ENCODE measurements around the gene MET. TPM values are rescaled to one million over a fixed set of nuclear protein-coding genes. Genes with fewer than 3 reads are reported as not detected.
A peak's percentile ranks its signal among the peaks of the same experiment; 100 is the strongest.

MET gene
- total and polyA plus RNA-seq, 12 donors = 3.1 to 23.3 (median 15.0) TPM

GRCh38 chr7:116665332-116665996 is 6.5 kb upstream of the MET start:
- DNase-seq (no peak), ATAC-seq (no peak)
- Histone ChIP-seq H3K4me1 (peaks cover 0 to 17% (median 0%) of the 10 kb centered on the region in 9 donors), H3K27me3 (peaks cover 0 to 30% (median 0%) of the 10 kb centered on the region in 7 donors), H3K4me3 (no peak overlapping the region), H3K9me3 (peaks cover 0 to 1% (median 0%) of the 10 kb centered on the region in 11 donors), H3K27ac (no peak overlapping the region), H3K36me3 (no peaks in the 10 kb centered on the region)
- WGBS, 2 donors = 41 to 44% methylated on average over 2 of the region's 2 CpGs
- no peak for TF ChIP-seq CTCF (IDR thresholded peaks at IDR 0.05)
- intact Hi-C loops (cut with DNase I) = loop anchor here in 1 of 10 donors (10.0 kb wide), 1 partner anchor 119 kb away; no protein-coding TSS in a partner anchor

- TF ChIP-seq CTCF (IDR thresholded peaks at IDR 0.05) = no peak
- no peak overlapping the region for H3K4me3 ChIP-seq
- WGBS, 2 donors = 56 to 59% methylated on average over 1 of the region's 1 CpG
- peaks cover 0 to 66% (median 0%) of the 10 kb centered on the region in 7 donors for H3K27me3 ChIP-seq
- no peak overlapping the region for H3K27ac ChIP-seq
- DNase-seq = no peak
- intact Hi-C loops (cut with DNase I) = loop anchor here in 9 of 10 donors (2.0 to 10.0 kb wide), 6 partner anchors 72 to 141 kb away; no protein-coding TSS in a partner anchor
- no peaks in the 10 kb centered on the region for H3K9me3 ChIP-seq
- peaks cover 0 to 48% (median 14%) of the 10 kb centered on the region in 9 donors for H3K4me1 ChIP-seq
- no peaks in the 10 kb centered on the region for H3K36me3 ChIP-seq
- no peak for ATAC-seq
These were observed 2.2 kb upstream of the MET start for GRCh38 chr7:116669769-116670168.

DNA sequence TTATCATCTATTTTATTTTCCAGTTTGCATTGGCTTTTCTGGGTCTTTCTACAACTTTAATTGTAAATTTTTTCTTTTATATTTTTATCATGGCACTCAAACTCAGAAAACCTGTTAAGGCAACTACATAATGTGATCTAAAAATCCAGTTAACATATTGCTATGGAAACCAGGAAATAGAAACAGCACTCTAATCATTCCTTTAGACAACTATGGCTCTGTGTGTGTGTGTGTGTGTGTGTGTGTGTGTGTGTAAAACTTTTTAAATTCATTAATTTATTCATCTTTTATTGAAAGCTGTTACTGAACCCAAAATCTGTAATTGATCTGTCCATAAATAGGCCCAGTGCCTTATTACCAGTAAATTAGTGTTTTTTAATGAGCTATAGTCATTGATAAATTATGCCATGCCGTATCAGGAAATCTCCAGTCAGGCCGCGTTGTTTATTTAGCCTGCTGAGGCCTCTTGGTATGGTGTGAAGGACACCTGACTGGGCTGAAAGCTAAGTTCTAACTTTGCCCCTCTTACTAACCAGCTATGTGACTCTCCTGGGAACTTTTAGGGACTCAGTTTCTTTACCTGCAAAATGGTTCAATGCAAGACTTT is 1.5 kb upstream of the MET start:
- peaks cover 0 to 48% (median 14%) of the 10 kb centered on the region in 9 donors for H3K4me1 ChIP-seq
- ATAC-seq = no peak

More for the DNA sequence above, 1.5 kb upstream of the MET start:
- Histone ChIP-seq H3K36me3 (no peaks in the 10 kb centered on the region), H3K27me3 (peaks cover 0 to 69% (median 0%) of the 10 kb centered on the region in 7 donors), H3K27ac (no peak overlapping the region), H3K4me3 (peak overlapping the region in 1 of 10 donors; percentile 69), H3K9me3 (no peaks in the 10 kb centered on the region)
- no peak for TF ChIP-seq CTCF (IDR thresholded peaks at IDR 0.05)
- no peak for DNase-seq
- 81 to 84% methylated on average over 3 of the region's 3 CpGs for WGBS, 2 donors
- intact Hi-C loops (cut with DNase I) = loop anchor here in 9 of 10 donors (2.0 to 10.0 kb wide), 6 partner anchors 73 to 140 kb away; no protein-coding TSS in a partner anchor

Data from heart right ventricle (tissue), 16 donors.